ENCODE data around the gene TBL1X. TPM values are rescaled to one million over a fixed set of nuclear protein-coding genes. Genes with fewer than 3 reads are reported as not detected.
"Not testable (repeated sequence)": the region's sequence is repeated elsewhere in the genome, so short reads cannot be mapped to it uniquely, and the experiment has no call there.

The TBL1X gene
- polyA plus RNA-seq, 3 donors = 12.5 to 19.5 (median 13.8) TPM

- H3K9me3 Mint-ChIP-seq = peaks cover 0 to 2% (median 0%) of the 10 kb centered on the region in 7 donors
- intact Hi-C loops (cut with micrococcal nuclease) = no loop called here
- 100% methylated on average over 1 of the region's 3 CpGs for WGBS (ENCODE audit: insufficient coverage)
Observed at GRCh38 chrX:9434051-9434550, 30.8 kb upstream of the TBL1X start.

GRCh38 chrX:9435086-9435485 is 29.8 kb upstream of the TBL1X start:
- H3K9me3 Mint-ChIP-seq; H3K36me3 Mint-ChIP-seq; H4K20me1 ChIP-seq (ENCODE audit: insufficient read depth, low read length); H3K4me2 ChIP-seq (replicated peaks; ENCODE audit: extremely low read depth, low read length, poor library complexity, severe bottlenecking); H2AFZ ChIP-seq (ENCODE audit: insufficient read depth, low read depth, low read length, poor library complexity, severe bottlenecking); DNase-seq; H3K27ac ChIP-seq (ENCODE audit: low read depth in 1 of 2, low read length in 2 of 2); H3K79me2 ChIP-seq (ENCODE audit: insufficient read depth, low read length); H3K27ac Mint-ChIP-seq; intact Hi-C loops (cut with micrococcal nuclease); H3K4me3 ChIP-seq (replicated peaks in 1 of 3; ENCODE audit: low read depth in 2 of 3, low read length in 3 of 3); H3K9ac ChIP-seq (ENCODE audit: insufficient read depth, low read length, poor library complexity, severe bottlenecking); H3K4me3 Mint-ChIP-seq; H3K27me3 ChIP-seq (ENCODE audit: control insufficient read depth in 2 of 2, insufficient read depth in 2 of 2, low read length in 2 of 2); H3K9me3 ChIP-seq (replicated peaks in 1 of 2; ENCODE audit: control insufficient read depth in 1 of 2, insufficient read depth in 1 of 2, low read length in 2 of 2); H3K36me3 ChIP-seq (replicated peaks in 1 of 2; ENCODE audit: control insufficient read depth in 1 of 2, insufficient read depth in 2 of 2, low read length in 2 of 2): not testable (repeated sequence)
- H3K4me1 ChIP-seq (ENCODE audit: control insufficient read depth in 1 of 2, insufficient read depth in 2 of 2, low read length in 2 of 2) = peaks cover 6 to 14% of the 10 kb centered on the region in 2 donors
- Mint-ChIP-seq H3K4me1 (peaks cover 17% of the 10 kb centered on the region), H3K27me3 (ENCODE audit: low read depth in 3 of 3) (peaks cover 0 to 32% (median 1%) of the 10 kb centered on the region in 3 donors)
- WGBS (ENCODE audit: insufficient coverage) = no CpG with 5 or more reads among the region's 2 CpGs

More at GRCh38 chrX:9434051-9434550, 30.8 kb upstream of the TBL1X start:
- Histone ChIP-seq H3K36me3 (replicated peaks in 1 of 2; ENCODE audit: control insufficient read depth in 1 of 2, insufficient read depth in 2 of 2, low read length in 2 of 2) (no peaks in the 10 kb centered on the region), H3K9ac (ENCODE audit: insufficient read depth, low read length, poor library complexity, severe bottlenecking) (no peak overlapping the region), H3K27me3 (ENCODE audit: control insufficient read depth in 2 of 2, insufficient read depth in 2 of 2, low read length in 2 of 2) (peaks cover 0 to 6% of the 10 kb centered on the region in 2 donors), H3K4me3 (replicated peaks in 1 of 3; ENCODE audit: low read depth in 2 of 3, low read length in 3 of 3) (no peak overlapping the region), H3K4me2 (replicated peaks; ENCODE audit: extremely low read depth, low read length, poor library complexity, severe bottlenecking) (no peak overlapping the region), H2AFZ (ENCODE audit: insufficient read depth, low read depth, low read length, poor library complexity, severe bottlenecking) (no peak overlapping the region), H3K9me3 (replicated peaks in 1 of 2; ENCODE audit: control insufficient read depth in 1 of 2, insufficient read depth in 1 of 2, low read length in 2 of 2) (no peaks in the 10 kb centered on the region), H4K20me1 (ENCODE audit: insufficient read depth, low read length) (no peaks in the 10 kb centered on the region), H3K79me2 (ENCODE audit: insufficient read depth, low read length) (no peaks in the 10 kb centered on the region), H3K27ac (ENCODE audit: low read depth in 1 of 2, low read length in 2 of 2) (no peak overlapping the region), H3K4me1 (ENCODE audit: control insufficient read depth in 1 of 2, insufficient read depth in 2 of 2, low read length in 2 of 2) (peaks cover 3 to 5% of the 10 kb centered on the region in 2 donors)
- TF ChIP-seq CTCF (IDR thresholded peaks at IDR 0.05) = no peak
- H3K27ac Mint-ChIP-seq = no peak overlapping the region
- DNase-seq = no peak
- H3K4me1 Mint-ChIP-seq = peaks cover 14% of the 10 kb centered on the region
- no peaks in the 10 kb centered on the region for H3K36me3 Mint-ChIP-seq
- peaks cover 0 to 32% (median 1%) of the 10 kb centered on the region in 3 donors for H3K27me3 Mint-ChIP-seq (ENCODE audit: low read depth in 3 of 3)
- no peak overlapping the region for H3K4me3 Mint-ChIP-seq
